HUES64 (cell line): ENCODE results near the gene PRAMEF2. TPM values are rescaled to one million over a fixed set of nuclear protein-coding genes. Genes with fewer than 3 reads are reported as not detected.
"Not testable (repeated sequence)": the region's sequence is repeated elsewhere in the genome, so short reads cannot be mapped to it uniquely, and the experiment has no call there.

Source experiments
- H3K27ac ChIP-seq: 2 replicates; pipeline ENCODE4 v1.7.0; 2013; ENCODE audit warnings: low read depth, low read length, inconsistent platforms
- H3K27me3 ChIP-seq: 2 replicates; pipeline ENCODE4 v1.6.1; 2013; ENCODE audit warnings: mild to moderate bottlenecking, low read length; ENCODE audit not compliant: insufficient read depth
- H3K36me3 ChIP-seq: 2 replicates; pipeline ENCODE4 v1.6.1; 2013; ENCODE audit warnings: mild to moderate bottlenecking, low read length; ENCODE audit not compliant: insufficient read depth
- H3K4me1 ChIP-seq: 2 replicates; pipeline ENCODE4 v1.6.1; 2013; ENCODE audit warnings: mild to moderate bottlenecking, low read length, moderate library complexity; ENCODE audit not compliant: insufficient read depth
- H3K4me3 ChIP-seq: 2 replicates; pipeline ENCODE4 v1.5.1; 2013; ENCODE audit warnings: mild to moderate bottlenecking, low read length, moderate library complexity
- H3K9ac ChIP-seq: 2 replicates; pipeline ENCODE4 v1.6.1; 2013; ENCODE audit warnings: mild to moderate bottlenecking, low read depth, low read length
- H3K9me3 ChIP-seq: 2 replicates; pipeline ENCODE4 v1.6.1; 2013; ENCODE audit warnings: low read depth, low read length; ENCODE audit not compliant: insufficient read depth
- WGBS: fragments of 150-250, 120-280 bp; methylation state at CpG from one replicate; pipeline ENCODE4 v1.1.7; 2013; ENCODE audit warnings: missing lambda C conversion rate; 5-methylcytosine and 5-hydroxymethylcytosine counted together
- polyA plus RNA-seq, 2 experiments: library from polyadenylated mRNA; stranded (reverse); fragments of 50-300 nt; gene quantifications; one replicate each; pipeline ENCODE4 v1.2.3, GENCODE V29; 2013

The PRAMEF2 gene
- polyA plus RNA-seq (2013, experiment 1 of 2) = not detected
- not detected for polyA plus RNA-seq (2013, experiment 2 of 2)

- H3K4me1 ChIP-seq, H3K27ac ChIP-seq, H3K27me3 ChIP-seq, H3K9ac ChIP-seq, H3K36me3 ChIP-seq, H3K4me3 ChIP-seq: not testable (repeated sequence)
- 40% methylated on average over 1 of the region's 2 CpGs for WGBS
- H3K9me3 ChIP-seq = peaks cover 39% of the 10 kb centered on the region
Measured at GRCh38 chr1:12856786-12857185, at the start of gene PRAMEF2. Gene PRAMEF2 (plus strand): TSS chr1:12857086. CDS start chr1:12859010, 1,924 bp downstream.

- Histone ChIP-seq H3K27me3 (no peaks in the 10 kb centered on the region), H3K9me3 (peaks cover 64% of the 10 kb centered on the region), H3K4me1 (no peaks in the 10 kb centered on the region), H3K9ac (no peak overlapping the region), H3K4me3 (no peak overlapping the region), H3K27ac (no peak overlapping the region), H3K36me3 (no peaks in the 10 kb centered on the region)
- WGBS = 80% methylated on average over 1 of the region's 1 CpG
Measured at GRCh38 chr1:12809933-12810332, 47.0 kb upstream of the PRAMEF2 start.

GRCh38 chr1:12810691-12811408 is 46.0 kb upstream of the PRAMEF2 start:
- H3K4me3 ChIP-seq = no peak overlapping the region
- H3K27me3 ChIP-seq = no peaks in the 10 kb centered on the region
- peaks cover 63% of the 10 kb centered on the region for H3K9me3 ChIP-seq
- WGBS = 53% methylated on average over 5 of the region's 5 CpGs
- H3K36me3 ChIP-seq = no peaks in the 10 kb centered on the region
- H3K9ac ChIP-seq = no peak overlapping the region
- no peaks in the 10 kb centered on the region for H3K4me1 ChIP-seq
- H3K27ac ChIP-seq = no peak overlapping the region

- Histone ChIP-seq H3K9me3 (peaks cover 60% of the 10 kb centered on the region), H3K36me3 (no peaks in the 10 kb centered on the region), H3K27ac (no peak overlapping the region), H3K4me3 (no peak overlapping the region), H3K4me1 (no peaks in the 10 kb centered on the region), H3K27me3 (no peaks in the 10 kb centered on the region), H3K9ac (no peak overlapping the region)
- 58% methylated on average over 2 of the region's 2 CpGs for WGBS
Measured at GRCh38 chr1:12811409-12811784, 45.5 kb upstream of the PRAMEF2 start.

GRCh38 chr1:12819061-12819460 is 37.8 kb upstream of the PRAMEF2 start:
- peaks cover 18% of the 10 kb centered on the region for H3K9me3 ChIP-seq
- H3K4me1 ChIP-seq, H3K27ac ChIP-seq, H3K27me3 ChIP-seq, H3K36me3 ChIP-seq, H3K9ac ChIP-seq, H3K4me3 ChIP-seq: not testable (repeated sequence)
- 73% methylated on average over 6 of the region's 6 CpGs for WGBS

GRCh38 chr1:12831310-12831709 is 25.6 kb upstream of the PRAMEF2 start, which contains the start of gene PRAMEF11:
Gene PRAMEF11 (minus strand): TSS chr1:12831410. CDS start chr1:12828789, 2,621 bp downstream.
- not testable (repeated sequence) for H3K4me3 ChIP-seq, H3K27ac ChIP-seq, H3K27me3 ChIP-seq, H3K4me1 ChIP-seq, H3K36me3 ChIP-seq, H3K9ac ChIP-seq
- H3K9me3 ChIP-seq = peaks cover 12% of the 10 kb centered on the region; the same call in 1 of the 2 replicates
- WGBS = 33% methylated on average over 2 of the region's 3 CpGs

- H3K27ac ChIP-seq = not testable (repeated sequence)
- 56% methylated on average over 2 of the region's 2 CpGs for WGBS
- H3K9me3 ChIP-seq = peaks cover 22% of the 10 kb centered on the region
Measured at GRCh38 chr1:12833251-12833650, 23.6 kb upstream of the PRAMEF2 start.

GRCh38 chr1:12848620-12849019 is 8.3 kb upstream of the PRAMEF2 start, which contains the start of gene HNRNPCL1:
Gene HNRNPCL1 (minus strand): TSS chr1:12848720. CDS start chr1:12848289, 431 bp downstream.
- not testable (repeated sequence) for H3K9ac ChIP-seq, H3K4me1 ChIP-seq, H3K27me3 ChIP-seq, H3K4me3 ChIP-seq, H3K36me3 ChIP-seq, H3K27ac ChIP-seq
- 72% methylated on average over 5 of the region's 7 CpGs for WGBS
- peaks cover 45% of the 10 kb centered on the region for H3K9me3 ChIP-seq

More at GRCh38 chr1:12833251-12833650, 23.6 kb upstream of the PRAMEF2 start:
- H3K4me3 ChIP-seq, H3K36me3 ChIP-seq, H3K9ac ChIP-seq, H3K27me3 ChIP-seq, H3K4me1 ChIP-seq: not testable (repeated sequence)

- no peaks in the 10 kb centered on the region for H3K36me3 ChIP-seq
- no peak overlapping the region for H3K9ac ChIP-seq
- no peaks in the 10 kb centered on the region for H3K4me1 ChIP-seq
- peaks cover 52% of the 10 kb centered on the region for H3K9me3 ChIP-seq
- 73% methylated on average over 4 of the region's 4 CpGs for WGBS
- no peaks in the 10 kb centered on the region for H3K27me3 ChIP-seq
- H3K27ac ChIP-seq = no peak overlapping the region
- no peak overlapping the region for H3K4me3 ChIP-seq
Measured at GRCh38 chr1:12851779-12852178, 5.1 kb upstream of the PRAMEF2 start.

GRCh38 chr1:12863131-12863880 is 6.4 kb downstream of the PRAMEF2 start:
- peaks cover 16% of the 10 kb centered on the region for H3K9me3 ChIP-seq
- not testable (repeated sequence) for H3K27me3 ChIP-seq, H3K4me1 ChIP-seq, H3K9ac ChIP-seq, H3K4me3 ChIP-seq, H3K27ac ChIP-seq, H3K36me3 ChIP-seq
- 95% methylated on average over 2 of the region's 7 CpGs for WGBS

- not testable (repeated sequence) for H3K27ac ChIP-seq, H3K9me3 ChIP-seq
- 78% methylated on average over 3 of the region's 4 CpGs for WGBS
Measured at GRCh38 chr1:12878453-12878852, 21.6 kb downstream of the PRAMEF2 start.

More at GRCh38 chr1:12878453-12878852, 21.6 kb downstream of the PRAMEF2 start:
- H3K4me1 ChIP-seq, H3K4me3 ChIP-seq, H3K9ac ChIP-seq, H3K36me3 ChIP-seq, H3K27me3 ChIP-seq: not testable (repeated sequence)
